DMS153 treated with DMSO at 0.1 percent for 48 hours (cell line): ENCODE measurements around the gene C22orf31.

Source experiments
- DNase-seq: peaks from one replicate; lab custom pipeline; 2025; ENCODE audit not compliant: unreplicated experiment; lab: John Stamatoyannopoulos, UW

Gene C22orf31

GRCh38 chr22:29030016-29030617 is 31.5 kb downstream of the C22orf31 start:
- no peak for DNase-seq

GRCh38 chr22:29029202-29030000 is 32.2 kb downstream of the C22orf31 start:
- no peak for DNase-seq

GRCh38 chr22:29028468-29028867 is 33.2 kb downstream of the C22orf31 start:
- no peak for DNase-seq

GRCh38 chr22:29026579-29026978 is 35.1 kb downstream of the C22orf31 start:
- no peak for DNase-seq

GRCh38 chr22:29023172-29023796 is 38.3 kb downstream of the C22orf31 start:
- DNase-seq: no peak

- no peak for DNase-seq
Observed at GRCh38 chr22:29022101-29022817, 39.4 kb downstream of the C22orf31 start.

GRCh38 chr22:29018293-29019189 is 43.1 kb downstream of the C22orf31 start:
- DNase-seq: no peak

- DNase-seq: no peak
Observed at GRCh38 chr22:29016067-29016938, 45.3 kb downstream of the C22orf31 start.

- no peak for DNase-seq
Observed at GRCh38 chr22:29014773-29015172, 46.9 kb downstream of the C22orf31 start.

GRCh38 chr22:29014293-29014692 is 47.3 kb downstream of the C22orf31 start:
- no peak for DNase-seq

- DNase-seq: no peak
Observed at GRCh38 chr22:29012952-29013351, 48.7 kb downstream of the C22orf31 start.

GRCh38 chr22:29012101-29012433 is 49.6 kb downstream of the C22orf31 start:
- DNase-seq: no peak

- no peak for DNase-seq
Observed at GRCh38 chr22:29011240-29012100, 50.2 kb downstream of the C22orf31 start.

GRCh38 chr22:29009148-29009547 is 52.5 kb downstream of the C22orf31 start:
- no peak for DNase-seq
